ENCODE results near the gene BRPF3.

The BRPF3 gene

DNA sequence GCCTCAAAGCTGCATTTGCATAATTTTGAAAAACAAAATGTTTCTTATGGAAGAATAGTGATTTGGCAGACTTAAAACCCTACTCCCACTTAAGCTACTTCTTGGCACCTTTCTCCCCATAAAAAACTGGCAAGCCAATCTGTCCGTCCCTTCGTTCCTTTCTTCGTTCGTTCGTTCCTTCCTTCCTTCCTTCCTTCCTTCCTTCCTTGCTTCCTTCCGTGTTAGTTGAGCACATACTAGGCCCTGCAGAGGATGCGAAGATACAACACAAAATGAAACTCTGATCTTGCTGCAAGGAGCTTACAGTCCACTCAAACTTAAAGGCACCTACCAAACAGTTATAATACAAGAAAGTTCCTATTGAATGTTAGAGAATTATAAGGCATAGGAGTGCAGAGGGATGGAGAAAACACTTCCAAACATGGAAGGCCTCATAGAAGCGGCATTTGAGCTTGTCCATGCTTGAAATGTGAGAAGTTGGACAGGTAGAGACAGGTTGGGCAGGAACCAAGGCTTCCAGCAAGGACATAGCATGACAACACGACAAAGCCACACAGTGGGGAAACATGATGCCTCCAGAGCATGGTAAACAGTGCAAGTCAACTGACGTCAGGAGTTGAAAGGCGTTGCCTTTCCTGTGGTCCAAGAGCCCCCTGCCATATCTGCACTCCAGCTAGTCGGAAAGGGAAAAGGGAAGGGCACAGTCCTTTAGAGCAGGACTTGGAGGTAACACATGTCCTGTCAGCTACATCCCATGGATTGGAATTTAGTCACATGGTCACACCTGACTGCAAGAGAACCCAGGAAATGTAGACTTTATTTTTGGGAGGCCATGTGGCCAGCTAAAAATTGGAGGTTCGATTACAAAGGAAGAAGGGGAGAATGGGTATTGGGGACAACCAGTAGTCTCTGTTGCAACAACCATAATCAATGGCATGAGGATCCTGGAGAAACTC, 80.3 kb downstream of the BRPF3 start:
- ATAC-seq (ENCODE audit: low read depth) (no peak), DNase-seq (ENCODE audit: low spot score in 2 of 2) (no peak)
- Mint-ChIP-seq H3K36me3 (no peaks in the 10 kb centered on the region), H3K4me3 (no peak overlapping the region), H3K9me3 (peaks cover 1% of the 10 kb centered on the region), H3K27ac (no peak overlapping the region), H3K27me3 (peaks cover 21% of the 10 kb centered on the region), H3K4me1 (peaks cover 5% of the 10 kb centered on the region)

DNA sequence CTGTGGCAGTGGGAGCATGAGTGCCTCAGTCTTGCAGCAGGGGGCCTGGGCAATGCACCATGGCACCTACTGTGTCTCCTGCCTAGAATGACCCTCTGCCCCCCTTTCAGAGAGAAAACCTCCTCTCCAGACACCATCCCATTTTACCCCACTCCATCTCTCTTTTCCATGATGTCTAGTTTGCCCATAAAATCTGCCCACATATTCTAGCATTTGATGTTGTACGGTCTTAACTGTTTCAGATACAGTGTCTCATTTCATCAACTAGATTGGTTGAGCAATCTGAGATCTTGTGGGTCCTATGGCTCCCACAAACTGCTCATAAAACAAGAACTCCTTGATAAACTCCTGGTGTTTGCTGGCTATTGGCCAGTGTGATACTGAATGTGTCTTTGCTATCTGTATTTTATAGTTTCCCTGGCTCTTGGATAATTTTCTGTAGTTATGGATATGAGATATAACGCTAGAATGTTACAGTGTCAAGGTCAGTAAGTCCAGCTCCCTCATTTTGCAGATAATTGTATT, 81.5 kb downstream of the BRPF3 start:
- DNase-seq (ENCODE audit: low spot score in 2 of 2): no peak
- peaks cover 21% of the 10 kb centered on the region for H3K27me3 Mint-ChIP-seq

DNA sequence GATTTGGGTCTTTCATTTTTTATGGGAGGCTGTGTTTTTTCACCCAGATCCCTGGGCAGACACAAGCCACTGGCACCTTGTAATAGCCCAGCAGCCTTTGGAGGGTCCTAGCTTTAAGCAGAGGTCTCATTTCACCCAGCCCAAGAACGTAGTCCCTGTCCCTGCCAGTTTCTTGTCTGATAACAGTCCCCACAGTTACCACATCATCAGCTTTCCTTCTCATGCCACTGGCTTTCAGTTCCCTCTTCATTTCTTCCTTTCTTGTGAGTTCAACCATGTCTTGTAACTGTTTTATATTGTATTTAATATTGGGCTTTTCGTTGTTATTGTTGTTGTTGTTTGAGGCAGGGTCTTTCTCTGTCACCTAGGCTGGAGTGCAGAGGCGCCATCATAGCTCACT, 83.9 kb downstream of the BRPF3 start:
- Mint-ChIP-seq H3K27me3 (peaks cover 27% of the 10 kb centered on the region), H3K27ac (no peak overlapping the region), H3K9me3 (peaks cover 3% of the 10 kb centered on the region), H3K4me3 (no peak overlapping the region), H3K4me1 (peaks cover 8% of the 10 kb centered on the region), H3K36me3 (no peaks in the 10 kb centered on the region)
- peak; percentile 79 for ATAC-seq (ENCODE audit: low read depth)
- DNase-seq (ENCODE audit: low spot score in 2 of 2): peak in 1 of 2 donors; percentile 7

More for the DNA sequence above, 81.5 kb downstream of the BRPF3 start:
- ATAC-seq (ENCODE audit: low read depth): no peak
- H3K9me3 Mint-ChIP-seq: peaks cover 3% of the 10 kb centered on the region
- H3K4me3 Mint-ChIP-seq: no peak overlapping the region
- peaks cover 8% of the 10 kb centered on the region for H3K4me1 Mint-ChIP-seq
- no peak overlapping the region for H3K27ac Mint-ChIP-seq
- H3K36me3 Mint-ChIP-seq: no peaks in the 10 kb centered on the region

DNA sequence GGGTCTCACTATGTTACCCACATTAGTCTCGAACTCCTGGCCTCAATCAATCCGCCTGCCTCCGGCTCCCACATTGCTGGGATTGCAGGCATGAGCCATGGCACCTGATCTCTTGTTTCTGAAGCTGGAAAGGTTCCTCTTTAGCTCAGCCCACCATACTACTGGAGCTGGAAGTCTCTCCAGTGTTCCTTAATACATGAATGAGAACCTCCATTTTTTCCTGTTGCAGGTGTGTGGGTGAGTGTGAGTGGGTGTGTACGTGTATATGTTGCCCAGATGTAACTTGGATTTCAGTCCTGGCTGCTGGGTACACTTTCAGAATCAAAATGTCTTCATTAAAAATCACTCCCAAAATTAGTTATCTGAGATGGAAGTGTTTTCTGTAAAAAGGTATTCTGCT, 84.4 kb downstream of the BRPF3 start:
- Mint-ChIP-seq H3K4me1 (peaks cover 8% of the 10 kb centered on the region), H3K9me3 (peaks cover 3% of the 10 kb centered on the region), H3K4me3 (no peak overlapping the region), H3K27ac (no peak overlapping the region), H3K36me3 (no peaks in the 10 kb centered on the region), H3K27me3 (peaks cover 30% of the 10 kb centered on the region)
- no peak for ATAC-seq (ENCODE audit: low read depth)
- no peak for DNase-seq (ENCODE audit: low spot score in 2 of 2)
